GM23338 (cell line): ENCODE measurements around the gene SLC4A8. TPM values are rescaled to one million over a fixed set of nuclear protein-coding genes. Genes with fewer than 3 reads are reported as not detected.

Experiments used
- ATAC-seq: fragments of 200-7000 bp; cut with Tn5 transposase; 3 replicates; pipeline ENCODE4 v1.9.1; 2020
- DNase-seq: peaks from one replicate; pipeline ENCODE4 v3.0.0-alpha.2; 2015; ENCODE audit warnings: low spot score
- H2AFZ ChIP-seq: fragments of 200-600 bp; sonication (generic); 2 replicates; pipeline ENCODE4 v1.8.0; 2016; ENCODE audit warnings: antibody characterized with exemption, mild to moderate bottlenecking, moderate library complexity
- H3F3A ChIP-seq: fragments of 200-600 bp; sonication (generic); replicated peaks from 2 replicates; pipeline ENCODE4 v1.8.0; 2017; ENCODE audit warnings: antibody characterized with exemption, mixed run types, low read depth
- H3K27ac ChIP-seq: fragments of 200-600 bp; sonication (generic); 2 replicates; pipeline ENCODE4 v1.6.1; 2016; ENCODE audit warnings: low read depth
- H3K27me3 ChIP-seq: fragments of 200-600 bp; sonication (generic); 2 replicates; pipeline ENCODE4 v1.8.0; 2016; ENCODE audit warnings: mild to moderate bottlenecking, mixed run types, moderate library complexity; ENCODE audit not compliant: insufficient read depth
- H3K36me3 ChIP-seq: fragments of 200-600 bp; sonication (generic); 2 replicates; pipeline ENCODE4 v1.8.0; 2016; ENCODE audit warnings: mild to moderate bottlenecking; ENCODE audit not compliant: insufficient read depth
- H3K4me1 ChIP-seq: fragments of 200-600 bp; sonication (generic); 2 replicates; pipeline ENCODE4 v1.8.0; 2016; ENCODE audit warnings: mild to moderate bottlenecking, moderate library complexity; ENCODE audit not compliant: insufficient read depth
- H3K4me2 ChIP-seq: fragments of 200-600 bp; sonication (generic); 2 replicates; pipeline ENCODE4 v1.7.1; 2017; ENCODE audit warnings: mixed run types
- H3K4me3 ChIP-seq: fragments of 200-600 bp; sonication (generic); 2 replicates; pipeline ENCODE4 v1.6.1; 2016; ENCODE audit warnings: mixed run types
- H3K79me2 ChIP-seq: fragments of 200-600 bp; sonication (generic); replicated peaks from 2 replicates; pipeline ENCODE4 v1.8.0; 2017; ENCODE audit warnings: mild to moderate bottlenecking; ENCODE audit not compliant: insufficient read depth
- H3K9me2 ChIP-seq: fragments of 200-600 bp; sonication (generic); 2 replicates; pipeline ENCODE4 v1.8.0; 2017; ENCODE audit not compliant: insufficient read depth
- H4K20me1 ChIP-seq: fragments of 200-600 bp; sonication (generic); replicated peaks from 2 replicates; pipeline ENCODE4 v1.8.0; 2017; ENCODE audit warnings: mild to moderate bottlenecking; ENCODE audit not compliant: insufficient read depth
- H3K27ac Mint-ChIP-seq: 2 replicates; pipeline ENCODE4 v1.8.0; 2020; ENCODE audit warnings: inconsistent platforms, mild to moderate bottlenecking, moderate library complexity, mixed read lengths
- H3K27me3 Mint-ChIP-seq: 3 replicates; pipeline ENCODE4 v1.8.0; 2022; ENCODE audit warnings: low read depth, mild to moderate bottlenecking, moderate library complexity, mixed read lengths, inconsistent platforms; ENCODE audit not compliant: insufficient read depth, poor library complexity
- H3K36me3 Mint-ChIP-seq: 3 replicates; pipeline ENCODE4 v1.8.0; 2021; ENCODE audit warnings: low read depth, mild to moderate bottlenecking, inconsistent platforms, moderate library complexity, mixed read lengths
- H3K4me1 Mint-ChIP-seq: 3 replicates; pipeline ENCODE4 v1.8.0; 2020; ENCODE audit warnings: mild to moderate bottlenecking, inconsistent platforms, mixed read lengths
- H3K4me3 Mint-ChIP-seq: 3 replicates; pipeline ENCODE4 v1.8.0; 2021; ENCODE audit warnings: moderate library complexity, mild to moderate bottlenecking, inconsistent platforms, mixed read lengths
- H3K9me3 Mint-ChIP-seq: 3 replicates; pipeline ENCODE4 v1.8.0; 2020; ENCODE audit warnings: moderate library complexity, mild to moderate bottlenecking, inconsistent platforms, mixed read lengths
- CREB1 ChIP-seq: fragments of 250-450 bp; sonication (Bioruptor Pico); IDR thresholded peaks from 2 replicates; pipeline ENCODE4 v1.5.0; 2020; ENCODE audit warnings: low read depth, mild to moderate bottlenecking, moderate library complexity
- EZH2 ChIP-seq: fragments of 200-600 bp; sonication (generic); IDR thresholded peaks from one replicate; pipeline ENCODE4 v1.8.0; 2017; ENCODE audit warnings: antibody characterized with exemption, mild to moderate bottlenecking, low read depth; ENCODE audit not compliant: unreplicated experiment
- POLR2AphosphoS5 ChIP-seq: IDR thresholded peaks from 2 replicates; pipeline ENCODE4 v1.6.1; 2016; ENCODE audit warnings: antibody characterized with exemption, low read depth
- STAT1 ChIP-seq: IDR thresholded peaks from one replicate; pipeline ENCODE4 v1.6.1; 2016; ENCODE audit warnings: antibody characterized with exemption; ENCODE audit not compliant: unreplicated experiment
- ZNF331 ChIP-seq: fragments of 250-450 bp; sonication (Bioruptor Pico); IDR thresholded peaks from 2 replicates; pipeline ENCODE4 v1.5.0; 2020; ENCODE audit warnings: low read depth, mild to moderate bottlenecking, moderate library complexity
- polyA plus RNA-seq: library from polyadenylated mRNA; unstranded; fragments of >200 nt; fragmentation: Nextera tagmentation; extraction: Ambion mirVana; gene quantifications from 2 replicates; pipeline ENCODE4 v1.2.1, GENCODE V29; 2016
- total RNA-seq: library from RNA; depleted of rRNA; stranded (reverse); fragments of >200 nt; shearing (Covaris generic); gene quantifications from 2 replicates; pipeline ENCODE4 v1.2.3, GENCODE V29; 2014
- TF ChIP-seq, protein P1 (sequence below): fragments of 250-450 bp; sonication (Bioruptor Pico); IDR thresholded peaks from 2 replicates; pipeline ENCODE4 v1.5.0; 2020; ENCODE audit warnings: mild to moderate bottlenecking, moderate library complexity
- TF ChIP-seq, protein P2 (sequence below), 2 experiments: fragments of 200-600 bp in 1 of 2; sonication (generic) in 1 of 2; conservative IDR thresholded peaks; 2 replicates each; pipeline versions ENCODE4 v1.5.1 to v1.6.1; 2016 to 2017; ENCODE audit warnings: antibody characterized with exemption in 2 of 2, low read depth in 2 of 2, mild to moderate bottlenecking in 2 of 2, moderate library complexity in 1 of 2
- TF ChIP-seq, protein P3 (sequence below): IDR thresholded peaks from one replicate; pipeline ENCODE4 v1.6.1; 2018; ENCODE audit warnings: antibody characterized with exemption; ENCODE audit not compliant: unreplicated experiment

Gene SLC4A8
- total and polyA plus RNA-seq, 2 experiments from 2014 or later: 7.6 to 9.2 TPM

DNA sequence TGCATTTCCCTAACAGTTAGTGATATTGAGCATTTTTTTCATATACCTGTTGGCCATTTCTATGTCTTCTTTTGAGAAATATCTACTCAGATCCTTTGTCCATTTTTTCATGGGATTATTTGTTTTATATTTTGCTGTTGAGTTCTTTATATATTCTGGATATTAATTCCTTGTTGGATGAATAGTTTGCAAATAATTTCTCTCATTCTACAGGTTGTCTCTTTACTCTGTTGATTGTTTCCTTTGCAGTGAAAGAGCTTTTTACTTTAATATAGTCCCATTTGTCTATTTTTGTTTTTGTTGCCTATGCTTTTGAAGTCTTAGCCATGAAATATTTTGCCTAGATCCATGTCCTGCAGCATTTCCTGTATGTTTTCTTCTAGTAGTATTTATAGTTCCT, 11.5 kb upstream of the SLC4A8 start:
- H4K20me1 ChIP-seq: no peaks in the 10 kb centered on the region; the same call in 1 of the 2 replicates
- H3K79me2 ChIP-seq: no peaks in the 10 kb centered on the region
- no peaks in the 10 kb centered on the region for H3K27me3 ChIP-seq
- TF ChIP-seq ZNF331 (CRISPR knock-in tag): no peak
- TF ChIP-seq, protein P1, sequence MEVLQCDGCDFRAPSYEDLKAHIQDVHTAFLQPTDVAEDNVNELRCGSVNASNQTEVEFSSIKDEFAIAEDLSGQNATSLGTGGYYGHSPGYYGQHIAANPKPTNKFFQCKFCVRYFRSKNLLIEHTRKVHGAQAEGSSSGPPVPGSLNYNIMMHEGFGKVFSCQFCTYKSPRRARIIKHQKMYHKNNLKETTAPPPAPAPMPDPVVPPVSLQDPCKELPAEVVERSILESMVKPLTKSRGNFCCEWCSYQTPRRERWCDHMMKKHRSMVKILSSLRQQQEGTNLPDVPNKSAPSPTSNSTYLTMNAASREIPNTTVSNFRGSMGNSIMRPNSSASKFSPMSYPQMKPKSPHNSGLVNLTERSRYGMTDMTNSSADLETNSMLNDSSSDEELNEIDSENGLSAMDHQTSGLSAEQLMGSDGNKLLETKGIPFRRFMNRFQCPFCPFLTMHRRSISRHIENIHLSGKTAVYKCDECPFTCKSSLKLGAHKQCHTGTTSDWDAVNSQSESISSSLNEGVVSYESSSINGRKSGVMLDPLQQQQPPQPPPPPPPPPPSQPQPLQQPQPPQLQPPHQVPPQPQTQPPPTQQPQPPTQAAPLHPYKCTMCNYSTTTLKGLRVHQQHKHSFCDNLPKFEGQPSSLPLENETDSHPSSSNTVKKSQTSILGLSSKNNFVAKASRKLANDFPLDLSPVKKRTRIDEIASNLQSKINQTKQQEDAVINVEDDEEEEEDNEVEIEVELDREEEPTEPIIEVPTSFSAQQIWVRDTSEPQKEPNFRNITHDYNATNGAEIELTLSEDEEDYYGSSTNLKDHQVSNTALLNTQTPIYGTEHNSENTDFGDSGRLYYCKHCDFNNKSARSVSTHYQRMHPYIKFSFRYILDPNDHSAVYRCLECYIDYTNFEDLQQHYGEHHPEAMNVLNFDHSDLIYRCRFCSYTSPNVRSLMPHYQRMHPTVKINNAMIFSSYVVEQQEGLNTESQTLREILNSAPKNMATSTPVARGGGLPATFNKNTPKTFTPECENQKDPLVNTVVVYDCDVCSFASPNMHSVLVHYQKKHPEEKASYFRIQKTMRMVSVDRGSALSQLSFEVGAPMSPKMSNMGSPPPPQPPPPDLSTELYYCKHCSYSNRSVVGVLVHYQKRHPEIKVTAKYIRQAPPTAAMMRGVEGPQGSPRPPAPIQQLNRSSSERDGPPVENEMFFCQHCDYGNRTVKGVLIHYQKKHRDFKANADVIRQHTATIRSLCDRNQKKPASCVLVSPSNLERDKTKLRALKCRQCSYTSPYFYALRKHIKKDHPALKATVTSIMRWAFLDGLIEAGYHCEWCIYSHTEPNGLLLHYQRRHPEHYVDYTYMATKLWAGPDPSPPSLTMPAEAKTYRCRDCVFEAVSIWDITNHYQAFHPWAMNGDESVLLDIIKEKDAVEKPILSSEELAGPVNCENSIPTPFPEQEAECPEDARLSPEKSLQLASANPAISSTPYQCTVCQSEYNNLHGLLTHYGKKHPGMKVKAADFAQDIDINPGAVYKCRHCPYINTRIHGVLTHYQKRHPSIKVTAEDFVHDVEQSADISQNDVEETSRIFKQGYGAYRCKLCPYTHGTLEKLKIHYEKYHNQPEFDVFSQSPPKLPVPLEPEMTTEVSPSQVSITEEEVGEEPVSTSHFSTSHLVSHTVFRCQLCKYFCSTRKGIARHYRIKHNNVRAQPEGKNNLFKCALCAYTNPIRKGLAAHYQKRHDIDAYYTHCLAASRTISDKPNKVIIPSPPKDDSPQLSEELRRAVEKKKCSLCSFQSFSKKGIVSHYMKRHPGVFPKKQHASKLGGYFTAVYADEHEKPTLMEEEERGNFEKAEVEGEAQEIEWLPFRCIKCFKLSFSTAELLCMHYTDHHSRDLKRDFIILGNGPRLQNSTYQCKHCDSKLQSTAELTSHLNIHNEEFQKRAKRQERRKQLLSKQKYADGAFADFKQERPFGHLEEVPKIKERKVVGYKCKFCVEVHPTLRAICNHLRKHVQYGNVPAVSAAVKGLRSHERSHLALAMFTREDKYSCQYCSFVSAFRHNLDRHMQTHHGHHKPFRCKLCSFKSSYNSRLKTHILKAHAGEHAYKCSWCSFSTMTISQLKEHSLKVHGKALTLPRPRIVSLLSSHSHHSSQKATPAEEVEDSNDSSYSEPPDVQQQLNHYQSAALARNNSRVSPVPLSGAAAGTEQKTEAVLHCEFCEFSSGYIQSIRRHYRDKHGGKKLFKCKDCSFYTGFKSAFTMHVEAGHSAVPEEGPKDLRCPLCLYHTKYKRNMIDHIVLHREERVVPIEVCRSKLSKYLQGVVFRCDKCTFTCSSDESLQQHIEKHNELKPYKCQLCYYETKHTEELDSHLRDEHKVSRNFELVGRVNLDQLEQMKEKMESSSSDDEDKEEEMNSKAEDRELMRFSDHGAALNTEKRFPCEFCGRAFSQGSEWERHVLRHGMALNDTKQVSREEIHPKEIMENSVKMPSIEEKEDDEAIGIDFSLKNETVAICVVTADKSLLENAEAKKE (CRISPR knock-in tag): no peak
- ATAC-seq: no peak
- no peaks in the 10 kb centered on the region for H3K36me3 ChIP-seq
- no peak overlapping the region for H2AFZ ChIP-seq
- Mint-ChIP-seq H3K9me3 (no peaks in the 10 kb centered on the region), H3K4me3 (no peak overlapping the region), H3K4me1 (peaks cover 7% of the 10 kb centered on the region; the same call in 2 of the 3 replicates), H3K27me3 (peaks cover 2% of the 10 kb centered on the region), H3K36me3 (no peaks in the 10 kb centered on the region), H3K27ac (no peak overlapping the region)
- no peak for DNase-seq
- H3K4me1 ChIP-seq: 0 out of 2 replicates have a peak, but pooled peaks cover under 1% of the 10 kb centered on the region
- no peak overlapping the region for H3K27ac ChIP-seq
- H3F3A ChIP-seq: no peaks in the 10 kb centered on the region
- no peak overlapping the region for H3K4me2 ChIP-seq
- no peaks in the 10 kb centered on the region for H3K9me2 ChIP-seq
- H3K4me3 ChIP-seq: no peak overlapping the region

DNA sequence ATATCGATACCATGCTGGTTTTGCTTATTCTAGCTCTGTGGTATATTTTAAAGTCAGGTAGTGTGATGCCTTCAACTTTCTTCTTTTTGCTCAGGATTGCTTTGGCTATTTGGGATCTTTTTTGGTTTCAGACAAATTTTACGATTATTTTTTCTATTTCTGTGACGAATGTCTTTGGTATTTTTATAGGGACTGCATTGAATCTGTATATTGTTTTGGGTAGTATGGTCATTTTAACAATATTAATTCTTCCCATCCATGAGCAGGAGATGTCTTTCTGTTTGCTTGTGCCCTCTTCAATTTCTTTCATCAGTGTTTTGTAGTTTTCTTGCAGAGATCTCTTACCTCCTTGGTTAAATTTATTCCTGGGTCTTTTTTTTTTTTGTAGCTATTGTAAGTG, 10.8 kb upstream of the SLC4A8 start:
- H3K27ac Mint-ChIP-seq: no peak overlapping the region
- H3K4me3 ChIP-seq: no peak overlapping the region
- H3K9me3 Mint-ChIP-seq: no peaks in the 10 kb centered on the region
- no peaks in the 10 kb centered on the region for H3K79me2 ChIP-seq
- peaks cover 7% of the 10 kb centered on the region for H3K4me1 ChIP-seq
- H3K4me2 ChIP-seq: no peak overlapping the region
- H2AFZ ChIP-seq: no peak overlapping the region
- no peaks in the 10 kb centered on the region for H3K9me2 ChIP-seq
- ATAC-seq (no peak), DNase-seq (no peak)
- H3K27ac ChIP-seq: no peak overlapping the region
- no peaks in the 10 kb centered on the region; the same call in 1 of the 2 replicates for H4K20me1 ChIP-seq
- H3K27me3 ChIP-seq: no peaks in the 10 kb centered on the region
- peaks cover 2% of the 10 kb centered on the region for H3K27me3 Mint-ChIP-seq
- H3K36me3 Mint-ChIP-seq: no peaks in the 10 kb centered on the region
- no peaks in the 10 kb centered on the region for H3F3A ChIP-seq
- peaks cover 7% of the 10 kb centered on the region for H3K4me1 Mint-ChIP-seq
- no peak overlapping the region for H3K4me3 Mint-ChIP-seq
- no peaks in the 10 kb centered on the region for H3K36me3 ChIP-seq
- TF ChIP-seq, protein P2, sequence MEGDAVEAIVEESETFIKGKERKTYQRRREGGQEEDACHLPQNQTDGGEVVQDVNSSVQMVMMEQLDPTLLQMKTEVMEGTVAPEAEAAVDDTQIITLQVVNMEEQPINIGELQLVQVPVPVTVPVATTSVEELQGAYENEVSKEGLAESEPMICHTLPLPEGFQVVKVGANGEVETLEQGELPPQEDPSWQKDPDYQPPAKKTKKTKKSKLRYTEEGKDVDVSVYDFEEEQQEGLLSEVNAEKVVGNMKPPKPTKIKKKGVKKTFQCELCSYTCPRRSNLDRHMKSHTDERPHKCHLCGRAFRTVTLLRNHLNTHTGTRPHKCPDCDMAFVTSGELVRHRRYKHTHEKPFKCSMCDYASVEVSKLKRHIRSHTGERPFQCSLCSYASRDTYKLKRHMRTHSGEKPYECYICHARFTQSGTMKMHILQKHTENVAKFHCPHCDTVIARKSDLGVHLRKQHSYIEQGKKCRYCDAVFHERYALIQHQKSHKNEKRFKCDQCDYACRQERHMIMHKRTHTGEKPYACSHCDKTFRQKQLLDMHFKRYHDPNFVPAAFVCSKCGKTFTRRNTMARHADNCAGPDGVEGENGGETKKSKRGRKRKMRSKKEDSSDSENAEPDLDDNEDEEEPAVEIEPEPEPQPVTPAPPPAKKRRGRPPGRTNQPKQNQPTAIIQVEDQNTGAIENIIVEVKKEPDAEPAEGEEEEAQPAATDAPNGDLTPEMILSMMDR (conservative IDR thresholded peaks at IDR 0.05; ENCODE audit: low read depth in 2 of 2): no peak
- TF ChIP-seq, protein P3, sequence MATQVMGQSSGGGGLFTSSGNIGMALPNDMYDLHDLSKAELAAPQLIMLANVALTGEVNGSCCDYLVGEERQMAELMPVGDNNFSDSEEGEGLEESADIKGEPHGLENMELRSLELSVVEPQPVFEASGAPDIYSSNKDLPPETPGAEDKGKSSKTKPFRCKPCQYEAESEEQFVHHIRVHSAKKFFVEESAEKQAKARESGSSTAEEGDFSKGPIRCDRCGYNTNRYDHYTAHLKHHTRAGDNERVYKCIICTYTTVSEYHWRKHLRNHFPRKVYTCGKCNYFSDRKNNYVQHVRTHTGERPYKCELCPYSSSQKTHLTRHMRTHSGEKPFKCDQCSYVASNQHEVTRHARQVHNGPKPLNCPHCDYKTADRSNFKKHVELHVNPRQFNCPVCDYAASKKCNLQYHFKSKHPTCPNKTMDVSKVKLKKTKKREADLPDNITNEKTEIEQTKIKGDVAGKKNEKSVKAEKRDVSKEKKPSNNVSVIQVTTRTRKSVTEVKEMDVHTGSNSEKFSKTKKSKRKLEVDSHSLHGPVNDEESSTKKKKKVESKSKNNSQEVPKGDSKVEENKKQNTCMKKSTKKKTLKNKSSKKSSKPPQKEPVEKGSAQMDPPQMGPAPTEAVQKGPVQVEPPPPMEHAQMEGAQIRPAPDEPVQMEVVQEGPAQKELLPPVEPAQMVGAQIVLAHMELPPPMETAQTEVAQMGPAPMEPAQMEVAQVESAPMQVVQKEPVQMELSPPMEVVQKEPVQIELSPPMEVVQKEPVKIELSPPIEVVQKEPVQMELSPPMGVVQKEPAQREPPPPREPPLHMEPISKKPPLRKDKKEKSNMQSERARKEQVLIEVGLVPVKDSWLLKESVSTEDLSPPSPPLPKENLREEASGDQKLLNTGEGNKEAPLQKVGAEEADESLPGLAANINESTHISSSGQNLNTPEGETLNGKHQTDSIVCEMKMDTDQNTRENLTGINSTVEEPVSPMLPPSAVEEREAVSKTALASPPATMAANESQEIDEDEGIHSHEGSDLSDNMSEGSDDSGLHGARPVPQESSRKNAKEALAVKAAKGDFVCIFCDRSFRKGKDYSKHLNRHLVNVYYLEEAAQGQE: no peak
- no peak for TF ChIP-seq POLR2AphosphoS5
- TF ChIP-seq EZH2: no peak
- no peak for TF ChIP-seq STAT1
- TF ChIP-seq CREB1 (CRISPR knock-in tag): no peak
